Vagina (tissue), 2 donors: ENCODE measurements around the gene ANO6. TPM values are rescaled to one million over a fixed set of nuclear protein-coding genes. Genes with fewer than 3 reads are reported as not detected.

ENCODE experiments used
- DNase-seq, 2 donors: peaks; one replicate each; pipeline ENCODE4 v3.0.0-alpha.2; 2017; ENCODE audit errors: extremely low spot score in 2 of 2
- H3K27ac ChIP-seq: fragments of 200-600 bp; sonication (generic); one replicate; pipeline ENCODE4 v1.5.1; 2019
- H3K27me3 ChIP-seq: fragments of 200-600 bp; sonication (generic); one replicate; pipeline ENCODE4 v1.5.1; 2019
- H3K36me3 ChIP-seq, 2 donors: fragments of 200-600 bp; sonication (generic); one replicate each; pipeline ENCODE4 v1.5.1; 2017 to 2019
- H3K4me1 ChIP-seq: fragments of 200-600 bp; sonication (generic); one replicate; pipeline ENCODE4 v1.5.1; 2019
- H3K4me3 ChIP-seq, 2 donors: fragments of 200-600 bp; sonication (generic); 1 replicate in 1 of 2; 2 replicates in 1 of 2; pipeline ENCODE4 v1.5.1; 2016 to 2019
- H3K9me3 ChIP-seq: fragments of 200-600 bp; sonication (generic); one replicate; pipeline ENCODE4 v1.5.1; 2019
- POLR2A ChIP-seq, 2 donors: fragments of 450-650 bp; IDR thresholded peaks; one replicate each; pipeline ENCODE4 v1.6.1; 2017; ENCODE audit warnings: antibody characterized with exemption in 2 of 2, mild to moderate bottlenecking in 2 of 2, moderate library complexity in 2 of 2
- POLR2AphosphoS5 ChIP-seq, 2 donors: sonication (generic); formaldehyde crosslinking; IDR thresholded peaks; one replicate each; pipeline ENCODE4 v1.9.0; 2017; ENCODE audit warnings: antibody characterized with exemption in 2 of 2, mild to moderate bottlenecking in 2 of 2, low read depth in 1 of 2; ENCODE audit not compliant: insufficient read depth in 1 of 2
- intact Hi-C: fragments of 100-400 bp; cut with DNase I; formaldehyde crosslinking; loops from one replicate; pipeline ENCODE4 v1.15.1; 2023
- total RNA-seq: library from RNA; depleted of rRNA; stranded (reverse); fragments of >200 nt; gene quantifications from one replicate; pipeline ENCODE4 v1.2.3, GENCODE V29; 2016
- TF ChIP-seq, protein P1 (sequence below), 3 experiments: fragments of 450-650 bp in 2 of 3; fragments of 200-600 bp in 1 of 3; sonication (generic) in 1 of 3; IDR thresholded peaks; one replicate each; pipeline ENCODE4 v1.5.1; 2017 to 2019; ENCODE audit warnings: antibody characterized with exemption in 3 of 3, mild to moderate bottlenecking in 2 of 3, moderate library complexity in 2 of 3

The ANO6 gene
- total RNA-seq, 1 donor from 2014 or later: 48.4 TPM

DNA sequence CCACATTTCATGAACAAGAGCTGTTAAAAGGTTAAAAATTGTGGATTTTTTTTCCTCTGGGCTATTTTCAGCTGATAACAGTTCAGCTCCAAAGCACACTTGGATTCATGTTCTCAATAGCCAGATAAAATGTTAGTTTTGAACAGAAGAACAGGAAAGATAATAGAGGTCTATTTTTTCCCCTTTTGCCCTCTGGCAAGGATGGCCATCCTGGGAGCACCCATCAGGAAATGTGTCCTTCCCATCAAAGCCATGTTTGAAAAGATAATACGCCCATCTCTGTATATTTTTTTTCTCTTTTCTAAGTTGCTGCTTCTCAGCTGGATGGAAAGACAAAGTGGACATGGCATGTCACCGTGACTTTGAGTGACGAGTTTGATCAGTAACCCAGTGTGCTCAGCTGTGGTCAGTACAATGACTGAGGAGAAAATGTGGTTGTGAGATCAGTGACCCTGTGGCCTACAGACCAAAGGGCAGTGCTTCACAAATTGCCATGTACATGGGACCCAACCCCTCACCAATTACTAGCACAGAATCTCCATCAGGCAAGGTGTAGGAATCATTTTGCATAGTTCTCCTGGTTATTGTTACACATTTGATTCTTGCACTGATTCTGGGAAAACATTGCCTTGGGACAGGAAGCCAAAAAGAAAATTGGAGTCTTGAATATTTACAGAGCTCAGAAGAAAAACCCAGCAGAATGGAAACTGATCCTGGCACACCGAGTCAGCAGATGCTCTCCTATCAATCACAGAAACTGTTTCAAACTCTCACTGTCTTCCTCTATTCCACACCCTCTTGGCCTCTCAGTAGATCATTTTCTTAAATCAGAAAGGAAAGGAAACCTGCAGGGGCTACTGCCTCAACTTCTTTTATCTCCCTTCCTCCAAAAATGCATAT, 64.3 kb downstream of the ANO6 start:
- DNase-seq: no peak
- Histone ChIP-seq H3K9me3 (no peaks in the 10 kb centered on the region), H3K36me3 (no peaks in the 10 kb centered on the region), H3K4me3 (no peak overlapping the region), H3K4me1 (peaks cover 11% of the 10 kb centered on the region), H3K27ac (no peak overlapping the region), H3K27me3 (no peaks in the 10 kb centered on the region)
- no peak for TF ChIP-seq POLR2AphosphoS5 (IDR thresholded peaks at IDR 0.05; ENCODE audit: insufficient read depth in 1 of 2, low read depth in 1 of 2)
- TF ChIP-seq, protein P1, sequence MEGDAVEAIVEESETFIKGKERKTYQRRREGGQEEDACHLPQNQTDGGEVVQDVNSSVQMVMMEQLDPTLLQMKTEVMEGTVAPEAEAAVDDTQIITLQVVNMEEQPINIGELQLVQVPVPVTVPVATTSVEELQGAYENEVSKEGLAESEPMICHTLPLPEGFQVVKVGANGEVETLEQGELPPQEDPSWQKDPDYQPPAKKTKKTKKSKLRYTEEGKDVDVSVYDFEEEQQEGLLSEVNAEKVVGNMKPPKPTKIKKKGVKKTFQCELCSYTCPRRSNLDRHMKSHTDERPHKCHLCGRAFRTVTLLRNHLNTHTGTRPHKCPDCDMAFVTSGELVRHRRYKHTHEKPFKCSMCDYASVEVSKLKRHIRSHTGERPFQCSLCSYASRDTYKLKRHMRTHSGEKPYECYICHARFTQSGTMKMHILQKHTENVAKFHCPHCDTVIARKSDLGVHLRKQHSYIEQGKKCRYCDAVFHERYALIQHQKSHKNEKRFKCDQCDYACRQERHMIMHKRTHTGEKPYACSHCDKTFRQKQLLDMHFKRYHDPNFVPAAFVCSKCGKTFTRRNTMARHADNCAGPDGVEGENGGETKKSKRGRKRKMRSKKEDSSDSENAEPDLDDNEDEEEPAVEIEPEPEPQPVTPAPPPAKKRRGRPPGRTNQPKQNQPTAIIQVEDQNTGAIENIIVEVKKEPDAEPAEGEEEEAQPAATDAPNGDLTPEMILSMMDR (IDR thresholded peaks at IDR 0.05): no peak
- no peak for TF ChIP-seq POLR2A (IDR thresholded peaks at IDR 0.05)
- intact Hi-C loops: loop anchor here (10.0 kb wide), 1 partner anchor 65 kb away; the partner anchor contains the start of gene ANO6

DNA sequence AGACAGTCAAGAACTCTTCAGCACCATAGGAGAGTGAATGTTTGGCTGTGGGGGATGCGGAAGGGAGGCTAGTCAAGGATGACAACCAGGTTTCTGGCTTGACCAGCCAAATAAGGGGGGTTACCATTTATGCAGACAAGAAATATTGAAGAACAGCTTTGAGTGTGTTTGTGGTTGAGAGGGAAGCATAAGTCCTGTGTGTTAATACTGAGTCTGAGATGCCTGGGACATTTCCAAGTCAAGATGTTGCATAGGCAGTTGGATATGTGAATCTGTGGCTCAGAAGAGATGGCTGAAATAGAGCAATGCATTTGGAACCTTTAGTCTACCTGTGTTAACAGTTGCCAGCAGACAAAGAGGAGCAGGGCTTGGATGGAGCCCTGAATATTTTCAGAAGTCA, 66.1 kb downstream of the ANO6 start:
- Histone ChIP-seq H3K9me3 (no peaks in the 10 kb centered on the region), H3K36me3 (no peaks in the 10 kb centered on the region), H3K27ac (no peak overlapping the region), H3K4me3 (no peak overlapping the region), H3K4me1 (peaks cover 11% of the 10 kb centered on the region), H3K27me3 (no peaks in the 10 kb centered on the region)
- TF ChIP-seq, protein P1 (IDR thresholded peaks at IDR 0.05): no peak
- TF ChIP-seq POLR2A (IDR thresholded peaks at IDR 0.05) (no peak), POLR2AphosphoS5 (IDR thresholded peaks at IDR 0.05; ENCODE audit: insufficient read depth in 1 of 2, low read depth in 1 of 2) (no peak)
- intact Hi-C loops: no loop called here
- no peak for DNase-seq

DNA sequence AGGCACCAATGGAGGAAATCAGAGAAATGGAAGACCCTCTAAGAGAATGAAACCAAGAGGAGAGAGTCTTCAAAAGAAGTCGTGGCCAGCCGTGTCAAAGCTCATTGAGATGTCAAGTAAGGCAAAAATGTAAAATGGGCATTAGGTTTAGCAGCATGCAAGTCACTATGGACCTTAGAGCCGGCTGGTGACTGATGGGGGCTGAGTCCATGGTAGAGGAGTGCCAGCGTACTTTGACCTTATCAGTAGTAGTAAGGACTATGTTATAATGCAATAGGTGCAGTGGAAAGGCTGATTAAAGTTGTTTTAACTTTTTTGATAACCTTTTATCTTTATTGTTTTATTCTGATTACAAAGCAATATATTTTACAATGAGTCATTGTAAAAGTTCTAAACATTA, 66.5 kb downstream of the ANO6 start:
- no peak for DNase-seq
- no peak overlapping the region for H3K27ac ChIP-seq
- no peaks in the 10 kb centered on the region for H3K27me3 ChIP-seq
- intact Hi-C loops: no loop called here
- H3K4me1 ChIP-seq: peaks cover 11% of the 10 kb centered on the region
- no peaks in the 10 kb centered on the region for H3K9me3 ChIP-seq
- TF ChIP-seq POLR2A (IDR thresholded peaks at IDR 0.05) (no peak), POLR2AphosphoS5 (IDR thresholded peaks at IDR 0.05; ENCODE audit: insufficient read depth in 1 of 2, low read depth in 1 of 2) (no peak)
- TF ChIP-seq, protein P1 (IDR thresholded peaks at IDR 0.05): no peak
- no peaks in the 10 kb centered on the region for H3K36me3 ChIP-seq
- no peak overlapping the region for H3K4me3 ChIP-seq

DNA sequence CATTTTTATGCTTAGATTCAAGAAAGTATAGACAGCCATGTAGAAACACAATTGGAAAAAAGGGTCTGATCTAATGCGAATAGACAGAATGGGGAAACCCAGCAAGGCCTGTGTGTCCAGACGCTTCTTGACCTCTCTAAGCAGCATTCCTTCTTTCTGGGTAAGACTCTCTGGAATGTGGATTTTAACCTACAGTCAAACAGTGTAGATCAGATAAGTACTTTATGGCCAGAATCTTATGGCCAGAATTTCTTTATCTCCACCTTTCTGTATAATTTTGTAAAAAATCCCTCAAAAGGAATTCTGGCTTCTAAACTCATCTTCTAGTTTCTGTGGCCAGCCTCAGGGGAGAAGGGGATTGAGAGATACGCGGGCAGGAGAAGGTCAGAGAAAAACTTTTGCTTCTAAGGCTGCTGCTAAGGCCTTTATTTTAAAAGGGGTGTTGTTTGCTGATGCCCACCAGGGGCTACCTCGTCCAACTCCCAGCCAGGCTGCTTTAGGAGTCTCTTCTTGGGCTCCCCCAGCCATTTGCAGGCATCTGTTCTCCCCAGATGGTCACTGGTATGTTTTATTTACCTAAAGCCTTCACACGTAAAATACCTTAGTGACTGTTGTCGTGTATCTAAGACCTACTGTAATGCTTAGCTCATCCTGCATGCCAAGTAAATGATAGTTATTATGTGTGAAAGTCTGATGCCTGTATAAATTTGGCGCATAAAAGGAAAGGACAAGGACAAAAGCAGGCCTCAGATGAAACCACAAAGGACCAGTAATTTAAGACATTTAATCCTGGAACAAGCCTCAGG, 68.4 kb downstream of the ANO6 start:
- TF ChIP-seq POLR2AphosphoS5 (IDR thresholded peaks at IDR 0.05; ENCODE audit: insufficient read depth in 1 of 2, low read depth in 1 of 2) (no peak), POLR2A (IDR thresholded peaks at IDR 0.05) (no peak)
- TF ChIP-seq, protein P1 (IDR thresholded peaks at IDR 0.05): no peak
- H3K36me3 ChIP-seq: no peaks in the 10 kb centered on the region
- peaks cover 11% of the 10 kb centered on the region for H3K4me1 ChIP-seq
- H3K4me3 ChIP-seq: no peak overlapping the region
- no peaks in the 10 kb centered on the region for H3K9me3 ChIP-seq
- no peak for DNase-seq
- H3K27ac ChIP-seq: no peak overlapping the region
- H3K27me3 ChIP-seq: no peaks in the 10 kb centered on the region
- intact Hi-C loops: no loop called here
